Hepatocyte (in vitro differentiated cells): ENCODE measurements around the gene ACKR3. TPM values are rescaled to one million over a fixed set of nuclear protein-coding genes. Genes with fewer than 3 reads are reported as not detected.

Source experiments
- DNase-seq: peaks from one replicate; pipeline ENCODE4 v3.0.0-alpha.2; 2016; ENCODE audit warnings: low spot score
- H2AFZ ChIP-seq: fragments of 200-600 bp; sonication (generic); 2 replicates; pipeline ENCODE4 v1.6.0; 2016; ENCODE audit warnings: antibody characterized with exemption, mild to moderate bottlenecking
- H3K27ac ChIP-seq: fragments of 200-600 bp; sonication (generic); 2 replicates; pipeline ENCODE4 v1.5.1; 2016; ENCODE audit warnings: mild to moderate bottlenecking
- H3K27me3 ChIP-seq: fragments of 200-600 bp; sonication (generic); 2 replicates; pipeline ENCODE4 v1.6.1; 2016
- H3K36me3 ChIP-seq: fragments of 200-600 bp; sonication (generic); replicated peaks from 2 replicates; pipeline ENCODE4 v1.5.1; 2016; ENCODE audit warnings: low read depth; ENCODE audit not compliant: insufficient read depth
- H3K4me1 ChIP-seq: fragments of 200-600 bp; sonication (generic); 2 replicates; pipeline ENCODE4 v1.5.1; 2016; ENCODE audit warnings: mild to moderate bottlenecking, moderate library complexity; ENCODE audit not compliant: insufficient read depth
- H3K4me2 ChIP-seq: fragments of 200-600 bp; sonication (generic); 2 replicates; pipeline ENCODE4 v1.6.0; 2016
- H3K4me3 ChIP-seq: fragments of 200-600 bp; sonication (generic); 2 replicates; pipeline ENCODE4 v1.5.1; 2016; ENCODE audit warnings: mild to moderate bottlenecking
- H3K79me2 ChIP-seq: fragments of 200-600 bp; sonication (generic); 2 replicates; pipeline ENCODE4 v1.6.0; 2017; ENCODE audit warnings: mild to moderate bottlenecking
- H3K9me2 ChIP-seq: fragments of 200-600 bp; sonication (generic); replicated peaks from 2 replicates; pipeline ENCODE4 v1.6.0; 2017; ENCODE audit warnings: mild to moderate bottlenecking; ENCODE audit not compliant: insufficient read depth
- H3K9me3 ChIP-seq: fragments of 200-600 bp; sonication (generic); 2 replicates; pipeline ENCODE4 v1.5.1; 2016; ENCODE audit warnings: low read depth, mild to moderate bottlenecking
- H4K20me1 ChIP-seq: fragments of 200-600 bp; sonication (generic); 2 replicates; pipeline ENCODE4 v1.6.0; 2016; ENCODE audit warnings: mild to moderate bottlenecking; ENCODE audit not compliant: insufficient read depth, poor library complexity, severe bottlenecking
- EZH2 ChIP-seq: fragments of 200-600 bp; sonication (generic); IDR thresholded peaks from 2 replicates; pipeline ENCODE4 v1.6.1; 2016; ENCODE audit warnings: antibody characterized with exemption, mild to moderate bottlenecking, borderline replicate concordance
- EZH2phosphoT487 ChIP-seq: fragments of 200-600 bp; sonication (generic); IDR thresholded peaks from one replicate; pipeline ENCODE4 v1.6.1; 2018; ENCODE audit warnings: antibody characterized with exemption, mild to moderate bottlenecking, low read depth, moderate library complexity; ENCODE audit not compliant: unreplicated experiment, severe bottlenecking
- WGBS: methylation state at CpG from one replicate; pipeline ENCODE4 v1.1.6; 2016; ENCODE audit warnings: low lambda C conversion rate; ENCODE audit errors: missing lambda C conversion rate; 5-methylcytosine and 5-hydroxymethylcytosine counted together
- polyA plus RNA-seq: library from polyadenylated mRNA; unstranded; fragments of >200 nt; fragmentation: Nextera tagmentation; extraction: Ambion mirVana; gene quantifications from 2 replicates; pipeline ENCODE4 v1.2.1, GENCODE V29; 2016
- total RNA-seq: library from RNA; depleted of rRNA; stranded (reverse); fragments of >200 nt; gene quantifications from 2 replicates; pipeline ENCODE4 v1.2.3, GENCODE V29; 2014
- TF ChIP-seq, protein P1 (sequence below): fragments of 200-600 bp; sonication (generic); IDR thresholded peaks from 2 replicates; pipeline ENCODE4 v1.5.1; 2016; ENCODE audit warnings: antibody characterized with exemption, mild to moderate bottlenecking; ENCODE audit not compliant: poor library complexity

The ACKR3 gene
- total and polyA plus RNA-seq, 2 experiments from 2014 or later, result 49.5 to 58.9 TPM

DNA sequence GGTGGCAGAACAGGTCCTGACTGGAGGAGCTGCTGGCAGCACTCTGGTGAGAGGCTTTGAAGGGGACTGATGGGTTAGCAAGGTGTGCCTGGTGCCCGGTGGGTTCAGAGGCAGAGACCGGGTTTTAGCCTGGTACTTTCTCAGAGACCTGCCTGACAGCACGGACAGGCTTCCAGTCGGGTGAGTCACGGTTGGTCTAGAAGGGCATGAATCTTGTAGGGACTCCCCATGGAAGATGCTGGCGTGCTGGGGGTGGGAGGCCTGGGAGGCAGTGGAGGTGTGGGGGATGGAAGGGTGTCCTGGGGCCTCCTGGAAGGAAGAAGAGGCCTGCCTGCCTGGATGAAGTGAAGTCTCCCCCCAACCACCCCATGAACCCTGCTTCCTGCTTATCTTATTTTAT lies 52.6 kb downstream of the ACKR3 start:
- TF ChIP-seq EZH2 (no peak), EZH2phosphoT487 (no peak)
- TF ChIP-seq, protein P1, sequence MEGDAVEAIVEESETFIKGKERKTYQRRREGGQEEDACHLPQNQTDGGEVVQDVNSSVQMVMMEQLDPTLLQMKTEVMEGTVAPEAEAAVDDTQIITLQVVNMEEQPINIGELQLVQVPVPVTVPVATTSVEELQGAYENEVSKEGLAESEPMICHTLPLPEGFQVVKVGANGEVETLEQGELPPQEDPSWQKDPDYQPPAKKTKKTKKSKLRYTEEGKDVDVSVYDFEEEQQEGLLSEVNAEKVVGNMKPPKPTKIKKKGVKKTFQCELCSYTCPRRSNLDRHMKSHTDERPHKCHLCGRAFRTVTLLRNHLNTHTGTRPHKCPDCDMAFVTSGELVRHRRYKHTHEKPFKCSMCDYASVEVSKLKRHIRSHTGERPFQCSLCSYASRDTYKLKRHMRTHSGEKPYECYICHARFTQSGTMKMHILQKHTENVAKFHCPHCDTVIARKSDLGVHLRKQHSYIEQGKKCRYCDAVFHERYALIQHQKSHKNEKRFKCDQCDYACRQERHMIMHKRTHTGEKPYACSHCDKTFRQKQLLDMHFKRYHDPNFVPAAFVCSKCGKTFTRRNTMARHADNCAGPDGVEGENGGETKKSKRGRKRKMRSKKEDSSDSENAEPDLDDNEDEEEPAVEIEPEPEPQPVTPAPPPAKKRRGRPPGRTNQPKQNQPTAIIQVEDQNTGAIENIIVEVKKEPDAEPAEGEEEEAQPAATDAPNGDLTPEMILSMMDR, result no peak
- no peaks in the 10 kb centered on the region for H3K79me2 ChIP-seq
- no peaks in the 10 kb centered on the region for H4K20me1 ChIP-seq
- WGBS, result 91% methylated on average over 6 of the region's 6 CpGs
- no peak overlapping the region for H3K4me2 ChIP-seq
- no peak overlapping the region for H3K27ac ChIP-seq
- no peak overlapping the region for H2AFZ ChIP-seq
- no peaks in the 10 kb centered on the region for H3K36me3 ChIP-seq
- H3K4me3 ChIP-seq, result no peak overlapping the region
- peaks cover 5% of the 10 kb centered on the region for H3K27me3 ChIP-seq
- H3K9me2 ChIP-seq, result no peaks in the 10 kb centered on the region
- H3K9me3 ChIP-seq, result no peaks in the 10 kb centered on the region
- DNase-seq, result no peak
- no peaks in the 10 kb centered on the region for H3K4me1 ChIP-seq

DNA sequence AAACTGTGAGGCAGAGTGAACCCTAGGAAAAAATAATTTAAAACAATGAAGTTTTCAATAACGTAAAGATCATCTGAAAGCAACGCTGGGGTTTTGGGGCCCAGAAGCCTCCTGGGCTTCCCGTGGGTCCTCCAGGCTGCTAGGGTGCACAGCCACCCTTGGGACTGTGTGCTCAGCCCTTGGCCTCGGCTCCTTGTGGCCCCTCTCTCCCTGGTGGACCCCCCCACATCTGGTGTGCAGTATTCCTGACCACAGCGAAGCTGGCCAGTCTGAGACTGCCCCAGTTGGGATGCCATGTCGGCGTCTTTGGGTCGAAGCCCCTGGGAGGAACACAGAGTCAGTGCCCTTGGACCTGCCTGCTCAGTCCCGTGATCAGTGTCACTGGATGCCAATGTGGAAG lies 53.0 kb downstream of the ACKR3 start:
- no peaks in the 10 kb centered on the region for H4K20me1 ChIP-seq
- no peaks in the 10 kb centered on the region for H3K36me3 ChIP-seq
- no peak overlapping the region for H3K4me2 ChIP-seq
- TF ChIP-seq EZH2phosphoT487, result no peak
- TF ChIP-seq EZH2, result no peak
- TF ChIP-seq, protein P1, result no peak
- H3K79me2 ChIP-seq, result no peaks in the 10 kb centered on the region
- DNase-seq, result no peak
- no peak overlapping the region for H3K27ac ChIP-seq
- no peak overlapping the region for H3K4me3 ChIP-seq
- no peaks in the 10 kb centered on the region for H3K9me2 ChIP-seq
- H2AFZ ChIP-seq, result no peak overlapping the region
- H3K9me3 ChIP-seq, result no peaks in the 10 kb centered on the region
- 92% methylated on average over 9 of the region's 9 CpGs for WGBS
- H3K4me1 ChIP-seq, result no peaks in the 10 kb centered on the region
- peaks cover 5% of the 10 kb centered on the region for H3K27me3 ChIP-seq

DNA sequence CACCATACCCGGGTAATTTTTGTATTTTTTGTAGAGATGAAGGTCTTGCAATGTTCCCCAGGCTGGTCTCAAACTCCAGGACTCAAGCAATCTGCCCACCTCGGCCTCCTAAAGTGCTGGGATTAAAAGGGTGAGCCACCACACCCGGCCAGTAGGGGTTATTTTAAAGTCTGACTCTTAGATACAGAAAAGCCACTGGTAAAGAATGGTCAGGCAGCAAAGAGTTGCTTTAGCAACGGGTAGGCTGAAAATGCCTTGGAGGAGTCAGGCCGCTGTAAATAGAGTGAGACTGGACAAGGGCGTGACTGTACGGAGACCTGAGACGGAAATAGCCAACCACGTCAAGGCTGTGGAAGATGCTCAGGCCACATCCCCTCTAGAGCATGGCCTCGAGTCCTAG lies 54.2 kb downstream of the ACKR3 start:
- Histone ChIP-seq H3K27ac (no peak overlapping the region), H3K79me2 (no peaks in the 10 kb centered on the region), H3K4me3 (no peak overlapping the region), H3K4me2 (no peak overlapping the region), H2AFZ (no peak overlapping the region), H3K27me3 (peaks cover 5% of the 10 kb centered on the region), H3K36me3 (no peaks in the 10 kb centered on the region), H4K20me1 (no peaks in the 10 kb centered on the region), H3K9me3 (no peaks in the 10 kb centered on the region), H3K9me2 (no peaks in the 10 kb centered on the region), H3K4me1 (no peaks in the 10 kb centered on the region)
- TF ChIP-seq EZH2, result no peak
- TF ChIP-seq EZH2phosphoT487, result no peak
- TF ChIP-seq, protein P1, result no peak
- 93% methylated on average over 10 of the region's 10 CpGs for WGBS
- DNase-seq, result no peak
